ENCODE data around the gene GRK5.

- TF ChIP-seq ZNF384 (IDR thresholded peaks at IDR 0.05) = no peak
- TF ChIP-seq BHLHE40 (IDR thresholded peaks at IDR 0.05; ENCODE audit: borderline replicate concordance) = no peak
- no peak for TF ChIP-seq FOXK2 (IDR thresholded peaks at IDR 0.05)
- no peak for TF ChIP-seq FOXM1 (IDR thresholded peaks at IDR 0.05; ENCODE audit: borderline replicate concordance)
- no peak for TF ChIP-seq PKNOX1 (IDR thresholded peaks at IDR 0.05)
- no peak for TF ChIP-seq SP1 (IDR thresholded peaks at IDR 0.05)
- no peak for TF ChIP-seq SUZ12 (IDR thresholded peaks at IDR 0.05)
These were observed 168.4 kb downstream of the GRK5 start for GRCh38 chr10:119375574-119376272.

Data from HEK293T (cell line).